Heart left ventricle (tissue), 13 donors: ENCODE measurements around the gene STK16.

Experiments used
- POLR2A ChIP-seq, 2 donors: fragments of 450-650 bp; IDR thresholded peaks; one replicate each; pipeline ENCODE4 v1.6.1; 2017; ENCODE audit warnings: antibody characterized with exemption in 2 of 2, mild to moderate bottlenecking in 2 of 2, moderate library complexity in 2 of 2
- TF ChIP-seq, protein P1 (sequence below), 12 donors: fragments of 200-600 bp; sonication (generic) in 4 of 12; IDR thresholded peaks; one replicate each; pipeline versions ENCODE4 v1.5.0 to v1.8.0; 2018 to 2022; ENCODE audit warnings: antibody characterized with exemption in 12 of 12, mild to moderate bottlenecking in 5 of 12
- donor health status: ischemic (EF 13 %, LVEDD 7.1; RV severe dilation, severe dysfunction).
- donor health status: DM: no; HTN: yes; CAD: no.
- donor health status: DM: no; HTN: no; CAD: no.
- donor health status: ischemic (EF 25% LVEDD 6.9; RV normal size, moderate dysfunction).
- donor health status: ischemic (EF 25% LVEDD 5.7; RV mildly dilated, moderate dysfunction).
- donor health status: ischemic (EF 35%, LVEDD 5.7; RV mildly dilated, moderate dysfunction).
- donor health status: nonischemic (EF 11% LVEDD 7.7; RV severe dilation, severe dysfunction).
- donor health status: DM: yes; HTN: yes; CAD: no.
- donor health status: PGD.
- donor health status: ischemic (EF 29% LVEDD 5.4; RV normal size, mild dysfunction).
- donor health status: nonischemic (EF 23%, LVEDD 6.1; RV moderate dilation, normal function).

DNA sequence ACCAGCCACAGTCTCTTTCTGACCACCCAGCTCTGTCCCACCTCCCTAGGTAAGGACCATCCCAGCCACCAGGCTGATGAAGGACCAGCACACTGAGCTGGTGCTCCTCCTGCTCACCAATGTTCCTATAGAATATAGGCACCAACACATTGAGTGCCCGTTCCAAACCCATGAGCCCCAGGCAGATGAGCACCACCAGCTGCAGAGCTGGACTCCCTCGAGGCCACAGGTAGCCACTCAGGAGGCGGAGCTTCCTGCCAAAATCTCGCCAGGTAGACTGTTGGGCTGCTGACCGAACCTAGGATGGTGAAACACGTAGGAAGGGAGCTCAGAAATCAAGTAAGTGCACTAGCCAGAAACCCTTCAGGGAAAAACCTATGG is 28.8 kb upstream of the STK16 start:
- TF ChIP-seq, protein P1, sequence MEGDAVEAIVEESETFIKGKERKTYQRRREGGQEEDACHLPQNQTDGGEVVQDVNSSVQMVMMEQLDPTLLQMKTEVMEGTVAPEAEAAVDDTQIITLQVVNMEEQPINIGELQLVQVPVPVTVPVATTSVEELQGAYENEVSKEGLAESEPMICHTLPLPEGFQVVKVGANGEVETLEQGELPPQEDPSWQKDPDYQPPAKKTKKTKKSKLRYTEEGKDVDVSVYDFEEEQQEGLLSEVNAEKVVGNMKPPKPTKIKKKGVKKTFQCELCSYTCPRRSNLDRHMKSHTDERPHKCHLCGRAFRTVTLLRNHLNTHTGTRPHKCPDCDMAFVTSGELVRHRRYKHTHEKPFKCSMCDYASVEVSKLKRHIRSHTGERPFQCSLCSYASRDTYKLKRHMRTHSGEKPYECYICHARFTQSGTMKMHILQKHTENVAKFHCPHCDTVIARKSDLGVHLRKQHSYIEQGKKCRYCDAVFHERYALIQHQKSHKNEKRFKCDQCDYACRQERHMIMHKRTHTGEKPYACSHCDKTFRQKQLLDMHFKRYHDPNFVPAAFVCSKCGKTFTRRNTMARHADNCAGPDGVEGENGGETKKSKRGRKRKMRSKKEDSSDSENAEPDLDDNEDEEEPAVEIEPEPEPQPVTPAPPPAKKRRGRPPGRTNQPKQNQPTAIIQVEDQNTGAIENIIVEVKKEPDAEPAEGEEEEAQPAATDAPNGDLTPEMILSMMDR (IDR thresholded peaks at IDR 0.05), result no peak
- no peak for TF ChIP-seq POLR2A (IDR thresholded peaks at IDR 0.05)
